Transverse colon (tissue), 4 donors: ENCODE measurements around the gene GRID2IP.

Experiments
- CTCF ChIP-seq, 5 experiments: fragments of 200-600 bp in 3 of 5; fragments of 450-650 bp in 2 of 5; sonication (generic) in 3 of 5; IDR thresholded peaks; 1 replicate in 2 of 5; 2 replicates in 3 of 5; pipeline ENCODE4 v1.5.1; 2016 to 2017; ENCODE audit warnings: antibody characterized with exemption in 5 of 5, inconsistent platforms in 3 of 5, mild to moderate bottlenecking in 2 of 5, moderate library complexity in 1 of 5
- POLR2AphosphoS5 ChIP-seq, 3 donors: sonication (generic); formaldehyde crosslinking; IDR thresholded peaks; one replicate each; pipeline ENCODE4 v1.6.1; 2016; ENCODE audit warnings: antibody characterized with exemption in 3 of 3

- TF ChIP-seq POLR2AphosphoS5 (IDR thresholded peaks at IDR 0.05) (no peak), CTCF (IDR thresholded peaks at IDR 0.05) (no peak)
These were observed 48.8 kb upstream of the GRID2IP start for GRCh38 chr7:6600093-6600492.
